Medulla oblongata (tissue), 1 donor: ENCODE measurements around the gene C17orf113.

Source experiments
- DNase-seq: peaks from one replicate; pipeline ENCODE4 v3.0.0-alpha.2; 2015; ENCODE audit errors: extremely low spot score

Gene C17orf113

GRCh38 chr17:42072323-42073187 lies 22.2 kb upstream of the C17orf113 start:
- DNase-seq = no peak

- no peak for DNase-seq
These were observed 21.4 kb upstream of the C17orf113 start for GRCh38 chr17:42071810-42072209.

GRCh38 chr17:42068979-42069378 lies 18.6 kb upstream of the C17orf113 start:
- no peak for DNase-seq

GRCh38 chr17:42067371-42068091 lies 17.1 kb upstream of the C17orf113 start:
- DNase-seq = peak; percentile 54

- DNase-seq = no peak
These were observed 14.8 kb upstream of the C17orf113 start for GRCh38 chr17:42065201-42065600.

- no peak for DNase-seq
These were observed 12.3 kb upstream of the C17orf113 start for GRCh38 chr17:42062681-42063080.

GRCh38 chr17:42061646-42062487 lies 11.5 kb upstream of the C17orf113 start:
- DNase-seq = no peak

GRCh38 chr17:42060231-42060630 lies 9.8 kb upstream of the C17orf113 start:
- no peak for DNase-seq

- DNase-seq = no peak
These were observed 9.4 kb upstream of the C17orf113 start for GRCh38 chr17:42059815-42060214.

- no peak for DNase-seq
These were observed 7.7 kb upstream of the C17orf113 start for GRCh38 chr17:42058063-42058462.

- DNase-seq = no peak
These were observed 6.2 kb upstream of the C17orf113 start for GRCh38 chr17:42056635-42057034.

- no peak for DNase-seq
These were observed 5.1 kb upstream of the C17orf113 start for GRCh38 chr17:42055496-42055895.

GRCh38 chr17:42055027-42055426 lies 4.6 kb upstream of the C17orf113 start:
- no peak for DNase-seq

- no peak for DNase-seq
These were observed 3.5 kb upstream of the C17orf113 start for GRCh38 chr17:42053731-42054500.

GRCh38 chr17:42052346-42052877 lies 2.0 kb upstream of the C17orf113 start:
- DNase-seq = no peak

GRCh38 chr17:42051645-42052044 lies 1.2 kb upstream of the C17orf113 start:
- DNase-seq = no peak

- DNase-seq = no peak
These were observed 606 bp upstream of the C17orf113 start for GRCh38 chr17:42051013-42051400.

GRCh38 chr17:42049834-42050392 lies 488 bp downstream of the C17orf113 start:
- DNase-seq = no peak

GRCh38 chr17:42047343-42047742 lies 3.1 kb downstream of the C17orf113 start:
- no peak for DNase-seq

- DNase-seq = no peak
These were observed 4.7 kb downstream of the C17orf113 start for GRCh38 chr17:42045719-42046118.
